ENCODE measurements around the gene FAM204A.

DNA sequence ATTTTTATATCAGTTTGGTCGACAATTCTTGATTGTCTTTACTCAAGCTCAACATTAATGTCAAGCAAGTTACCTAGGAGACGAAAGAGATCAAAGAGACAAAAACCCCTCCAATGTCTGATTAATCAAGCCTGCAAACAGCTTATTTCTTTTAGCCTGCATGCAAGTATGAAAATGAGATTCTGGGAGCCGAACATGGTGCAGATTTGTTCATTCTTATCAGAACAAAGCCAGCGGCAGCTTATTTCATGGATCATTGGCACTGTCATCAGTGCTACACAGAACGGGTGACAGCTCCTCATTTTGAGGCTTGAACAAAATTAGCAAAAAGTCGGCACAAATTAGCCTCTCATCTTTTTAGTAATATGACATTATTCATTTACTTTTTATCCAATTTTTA lies 26.5 kb downstream of the FAM204A start:
- no peak for TF ChIP-seq PAX5 (IDR thresholded peaks at IDR 0.05; ENCODE audit: insufficient read depth, low read length, severe bottlenecking)
- no peak for TF ChIP-seq POLR2A (IDR thresholded peaks at IDR 0.05; ENCODE audit: low read depth, low read length)
- no peak for TF ChIP-seq POLR2AphosphoS5 (IDR thresholded peaks at IDR 0.05; ENCODE audit: low read depth, low read length)
- TF ChIP-seq TAF1 (IDR thresholded peaks at IDR 0.05; ENCODE audit: low read depth, low read length) = no peak
- TF ChIP-seq POU2F2 (IDR thresholded peaks at IDR 0.05; ENCODE audit: low read depth, low read length) = no peak
